Right atrium auricular region (tissue), 2 donors: ENCODE measurements around the gene SOHLH1. TPM values are rescaled to one million over a fixed set of nuclear protein-coding genes. Genes with fewer than 3 reads are reported as not detected.

Experiments used
- DNase-seq: peaks from one replicate; pipeline ENCODE4 v3.0.0-alpha.2; 2019; ENCODE audit warnings: low spot score
- H3K27ac ChIP-seq, 2 donors: fragments of 200-600 bp; sonication (generic); 1 replicate in 1 of 2; 2 replicates in 1 of 2; pipeline ENCODE4 v1.5.1; 2016 to 2019
- H3K27me3 ChIP-seq, 2 donors: fragments of 200-600 bp; sonication (generic); one replicate each; pipeline versions ENCODE4 v1.5.1 to v1.6.0; 2017 to 2019
- H3K36me3 ChIP-seq: fragments of 200-600 bp; sonication (generic); one replicate; pipeline ENCODE4 v1.5.1; 2016
- H3K4me1 ChIP-seq, 2 donors: fragments of 200-600 bp; sonication (generic); one replicate each; pipeline versions ENCODE4 v1.5.1 to v1.6.0; 2017 to 2019
- H3K4me3 ChIP-seq, 2 donors: fragments of 200-600 bp; sonication (generic); 1 replicate in 1 of 2; 2 replicates in 1 of 2; pipeline ENCODE4 v1.5.1; 2017 to 2019; ENCODE audit warnings: mild to moderate bottlenecking in 1 of 2, moderate library complexity in 1 of 2
- H3K9me3 ChIP-seq, 2 donors: fragments of 200-600 bp; sonication (generic); one replicate each; pipeline ENCODE4 v1.5.1; 2019
- CTCF ChIP-seq, 2 donors: fragments of 200-600 bp; sonication (generic); IDR thresholded peaks; one replicate each; pipeline ENCODE4 v1.5.1; 2019; ENCODE audit warnings: antibody characterized with exemption in 2 of 2
- total RNA-seq, 2 donors: library from RNA; depleted of rRNA; stranded (reverse); fragments of >200 nt; gene quantifications; one replicate each; pipeline ENCODE4 v1.1.0, GENCODE V29; 2016

SOHLH1 gene
- total RNA-seq, 2 donors from 2014 or later = not detected

- no peaks in the 10 kb centered on the region for H3K4me1 ChIP-seq
- peaks cover 0 to 43% of the 10 kb centered on the region in 2 donors for H3K9me3 ChIP-seq
- no peaks in the 10 kb centered on the region for H3K36me3 ChIP-seq
- TF ChIP-seq CTCF (IDR thresholded peaks at IDR 0.05) = no peak
- H3K27me3 ChIP-seq = no peaks in the 10 kb centered on the region
- no peak for DNase-seq
- H3K4me3 ChIP-seq = no peak overlapping the region
- H3K27ac ChIP-seq = no peak overlapping the region
Measured at GRCh38 chr9:135647884-135648283, 51.4 kb downstream of the SOHLH1 start.

DNA sequence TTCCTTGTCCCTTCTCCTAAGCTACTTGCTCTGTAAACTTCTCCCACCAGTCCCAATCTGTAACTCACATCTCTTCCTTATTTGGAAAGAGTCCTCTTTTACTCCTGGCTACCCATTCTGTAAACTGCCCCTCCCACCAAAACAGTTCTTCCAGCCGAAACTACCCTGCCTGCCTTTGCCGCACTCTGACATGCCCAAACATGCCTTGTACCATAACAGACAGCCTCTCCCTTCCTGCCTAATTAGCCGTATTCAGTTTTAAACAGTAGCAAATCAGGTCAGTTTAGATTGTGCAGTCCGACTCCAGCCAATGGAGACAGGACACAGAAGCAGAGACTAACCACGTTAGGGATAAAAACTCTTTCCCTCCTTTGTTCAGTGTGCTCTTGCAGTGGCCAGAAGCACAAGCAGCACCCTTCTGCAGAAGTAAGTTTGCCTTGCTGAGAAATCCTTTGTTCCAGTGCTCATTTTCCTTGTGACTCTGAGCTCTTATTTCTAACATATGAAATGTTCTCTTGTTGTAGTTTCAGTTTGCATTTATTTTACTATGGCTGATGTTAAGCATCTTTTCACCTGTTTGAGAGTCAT is 54.6 kb downstream of the SOHLH1 start:
- no peaks in the 10 kb centered on the region for H3K27me3 ChIP-seq
- H3K9me3 ChIP-seq = peaks cover 0 to 43% of the 10 kb centered on the region in 2 donors
- H3K27ac ChIP-seq = no peak overlapping the region
- no peaks in the 10 kb centered on the region for H3K4me1 ChIP-seq
- TF ChIP-seq CTCF (IDR thresholded peaks at IDR 0.05) = no peak
- DNase-seq = no peak
- no peak overlapping the region for H3K4me3 ChIP-seq
- H3K36me3 ChIP-seq = no peaks in the 10 kb centered on the region

Other genes with a start within 250 kb of the SOHLH1 start
- gene PPP1R26, start 219.7 kb downstream of the SOHLH1 start, total RNA-seq = 10 to 100 TPM; 17.4 to 18.7 TPM
- 10 to 100 TPM; 40.9 to 72.5 TPM for gene MRPS2, start 198.8 kb downstream of the SOHLH1 start, total RNA-seq
- not detected for gene LCN1, start 178.0 kb downstream of the SOHLH1 start, total RNA-seq
- gene OBP2A, start 153.4 kb downstream of the SOHLH1 start, total RNA-seq = not detected
- not detected for gene PAEP, start 137.7 kb downstream of the SOHLH1 start, total RNA-seq
- not detected for gene GLT6D1, start 59.9 kb downstream of the SOHLH1 start, total RNA-seq
- not detected for gene LCN9, start 36.2 kb downstream of the SOHLH1 start, total RNA-seq
- gene KCNT1, start 2.7 kb upstream of the SOHLH1 start, total RNA-seq = under 1 TPM in 1 of 2 donors, not detected in 1; 0.48 TPM
- 10 to 100 TPM; 19.4 to 21.4 TPM for gene CAMSAP1, start 208.1 kb upstream of the SOHLH1 start, total RNA-seq